GM15510 (cell line): ENCODE measurements around the gene RAET1E.

ENCODE experiments used
- POLR2A ChIP-seq: IDR thresholded peaks from 3 replicates; pipeline ENCODE4 v1.6.1; 2011; ENCODE audit warnings: borderline replicate concordance; ENCODE audit not compliant: insufficient read length; ENCODE audit errors: extremely low read depth

The RAET1E gene

DNA sequence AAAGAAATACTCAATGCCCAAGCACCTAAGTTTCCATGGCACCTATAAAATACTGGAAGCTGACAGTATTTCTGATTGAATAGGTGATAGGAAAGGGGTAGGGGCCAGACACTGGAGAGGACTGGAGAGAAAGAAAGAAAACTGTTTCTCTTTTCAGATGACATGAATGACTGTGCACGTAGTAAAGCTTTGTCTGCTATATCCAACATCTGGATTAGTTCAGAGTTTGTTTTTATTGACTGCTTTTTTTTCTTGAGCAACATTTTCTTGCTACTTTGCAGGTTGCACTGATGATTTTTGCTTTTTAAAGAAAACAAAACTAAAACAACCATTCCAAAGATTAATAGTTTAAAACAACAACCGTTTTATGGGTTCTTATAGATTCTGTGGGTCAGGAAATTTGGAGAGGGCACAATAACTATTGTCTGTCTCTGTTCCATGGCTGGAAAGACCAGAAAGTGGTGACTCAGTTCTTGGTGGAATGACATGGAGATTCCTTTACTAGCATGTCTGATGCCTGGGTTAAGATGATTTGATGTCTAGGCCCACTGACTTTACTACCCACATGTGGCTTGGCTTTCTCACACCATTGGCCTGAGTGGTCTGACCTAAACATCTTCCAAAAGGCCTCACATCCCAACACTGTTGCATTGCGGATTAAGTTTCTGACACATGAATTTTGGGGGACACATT lies 21.5 kb downstream of the RAET1E start:
- no peak for TF ChIP-seq POLR2A

DNA sequence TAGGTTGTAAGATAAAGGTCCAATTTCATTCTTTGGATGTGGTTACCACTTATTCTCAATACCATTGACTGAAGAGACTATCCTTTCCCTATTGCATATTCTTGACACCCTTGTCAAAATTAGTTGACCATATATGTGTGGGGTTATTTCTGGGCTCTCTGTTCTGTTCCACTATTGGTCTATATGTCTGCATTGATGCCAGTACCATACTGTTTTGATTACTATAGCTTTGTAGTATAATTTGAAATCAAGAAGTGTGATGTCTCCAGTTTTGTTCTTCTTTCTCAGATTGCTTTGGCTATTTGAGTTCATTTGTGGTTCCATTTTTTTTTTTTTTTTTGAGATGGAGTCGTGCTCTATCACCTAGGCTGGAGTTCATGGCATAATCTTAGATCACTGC lies 25.7 kb downstream of the RAET1E start:
- TF ChIP-seq POLR2A: no peak

DNA sequence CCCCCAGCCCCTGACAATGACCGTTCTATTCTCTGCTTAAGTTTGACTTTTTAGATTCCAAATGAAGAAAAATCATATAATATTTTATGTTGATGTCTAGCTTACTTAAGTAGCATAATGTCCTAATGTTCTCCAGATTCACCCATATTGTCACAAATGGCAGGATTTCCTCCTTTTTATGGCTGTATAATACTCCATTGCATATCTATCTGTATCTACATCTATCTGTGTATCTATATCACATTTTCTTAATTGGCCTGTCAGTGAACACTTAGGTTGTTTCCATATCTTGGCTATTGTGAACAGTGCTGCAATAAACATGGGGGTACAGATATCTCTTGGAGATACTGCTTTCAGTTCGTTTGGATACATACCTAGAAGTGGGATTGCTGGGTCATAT lies 26.7 kb downstream of the RAET1E start:
- no peak for TF ChIP-seq POLR2A

DNA sequence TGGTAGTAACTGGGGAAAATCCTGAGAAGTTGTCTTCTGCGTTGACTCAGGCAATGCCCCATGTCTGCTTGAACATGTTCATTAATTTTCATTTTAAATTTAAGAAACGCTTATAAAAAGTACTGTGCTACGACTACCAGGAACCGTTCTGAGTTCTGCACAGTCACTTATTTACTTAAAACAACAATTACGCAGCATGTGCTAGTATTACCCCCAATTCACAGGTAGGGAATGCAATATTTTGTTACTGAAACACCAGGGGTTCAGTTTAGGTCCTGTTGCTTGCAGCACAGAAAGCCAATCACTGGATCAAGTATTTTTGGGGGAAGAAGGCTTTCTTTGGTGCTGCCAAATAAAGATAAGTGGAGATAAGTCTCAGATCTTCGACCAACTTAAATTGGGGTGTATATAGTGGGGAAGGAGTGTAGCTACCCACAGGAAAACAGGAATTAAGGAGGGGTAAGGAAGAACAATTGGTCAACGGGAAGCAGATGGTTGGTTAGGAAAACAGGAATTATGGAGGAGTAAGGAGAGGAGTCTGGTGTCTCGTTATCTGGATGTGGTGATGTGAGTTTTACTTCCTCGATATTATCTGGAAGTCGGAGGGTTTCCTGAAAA lies 28.5 kb downstream of the RAET1E start:
- TF ChIP-seq POLR2A: no peak

DNA sequence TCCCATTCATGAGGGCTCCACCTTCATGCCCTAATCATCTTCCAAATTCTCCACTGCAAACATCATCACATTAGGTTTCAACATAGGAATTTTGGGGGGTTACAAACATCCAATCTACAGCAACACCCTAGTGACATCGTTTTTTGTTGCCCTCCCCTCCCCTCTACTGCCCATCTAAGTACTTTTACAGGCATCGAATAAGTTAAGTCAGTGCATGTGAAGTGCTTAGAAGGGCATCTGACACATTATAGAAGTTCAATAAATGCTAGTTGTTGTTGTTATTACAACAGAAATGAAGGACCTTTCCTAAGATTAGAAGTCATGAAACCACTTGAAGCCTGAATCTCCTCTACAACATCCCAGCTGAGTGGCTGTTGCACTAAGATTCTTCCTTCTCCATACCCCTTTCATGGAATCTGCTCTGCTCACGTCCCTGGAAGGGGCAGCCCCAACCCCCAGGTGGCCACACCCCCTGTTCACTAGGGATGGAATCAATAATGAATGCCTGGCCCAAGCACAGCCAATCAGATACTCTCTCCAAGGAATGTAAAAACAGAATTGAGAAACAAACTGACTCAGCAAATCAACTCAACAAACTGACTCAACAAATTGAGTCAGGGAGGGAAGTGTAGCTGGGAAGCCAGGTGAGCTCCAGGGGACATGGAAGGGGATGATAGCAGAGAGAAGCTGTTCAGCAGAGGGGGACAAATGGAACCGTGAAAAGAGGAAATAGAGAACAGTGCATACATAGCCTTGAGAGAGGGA lies 29.9 kb downstream of the RAET1E start:
- TF ChIP-seq POLR2A: no peak

DNA sequence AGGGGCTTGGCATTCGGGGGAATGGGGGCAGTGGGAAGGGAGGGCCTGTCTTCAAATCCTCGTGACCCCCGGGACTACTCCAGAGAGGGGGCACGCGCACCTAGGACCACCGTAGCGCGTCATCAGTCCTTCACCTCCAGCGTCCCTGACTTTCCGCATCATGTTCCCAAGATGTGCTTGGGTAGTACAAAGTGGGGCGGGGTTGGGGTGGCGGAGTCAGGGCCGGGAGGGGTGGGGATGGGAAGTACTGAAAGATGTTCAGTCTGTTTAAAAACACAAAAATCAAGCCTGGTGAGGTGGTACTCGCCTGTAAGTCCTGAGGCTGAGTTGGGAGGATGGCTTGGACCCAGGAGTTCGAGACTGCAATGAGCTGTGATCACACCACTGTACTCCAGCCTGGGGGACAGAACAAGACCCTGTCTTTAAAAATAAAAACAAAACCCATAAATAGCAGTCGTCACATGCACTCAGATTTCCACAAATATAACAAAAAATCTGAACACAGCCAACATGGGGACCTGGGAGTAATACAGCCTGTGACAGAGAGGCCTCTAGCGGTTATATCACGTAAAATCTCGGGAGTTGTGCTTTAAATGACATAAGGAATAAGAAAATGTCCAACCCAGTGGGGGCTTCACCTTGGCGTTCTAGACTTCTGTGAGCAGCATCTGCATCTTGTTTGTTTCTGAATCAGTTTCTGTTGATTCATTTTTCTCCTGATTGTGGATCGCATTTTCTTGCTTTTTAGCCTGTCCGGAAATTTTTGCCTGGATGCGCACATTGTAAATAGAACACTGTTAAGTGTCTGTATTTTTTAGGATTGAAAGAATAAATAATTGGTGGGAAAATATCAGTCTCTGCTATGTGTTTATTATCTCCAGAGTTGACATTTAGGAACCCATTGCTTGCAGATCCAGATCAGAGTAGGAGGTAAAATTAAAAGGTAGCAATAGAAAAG lies 33.1 kb downstream of the RAET1E start:
- no peak for TF ChIP-seq POLR2A

DNA sequence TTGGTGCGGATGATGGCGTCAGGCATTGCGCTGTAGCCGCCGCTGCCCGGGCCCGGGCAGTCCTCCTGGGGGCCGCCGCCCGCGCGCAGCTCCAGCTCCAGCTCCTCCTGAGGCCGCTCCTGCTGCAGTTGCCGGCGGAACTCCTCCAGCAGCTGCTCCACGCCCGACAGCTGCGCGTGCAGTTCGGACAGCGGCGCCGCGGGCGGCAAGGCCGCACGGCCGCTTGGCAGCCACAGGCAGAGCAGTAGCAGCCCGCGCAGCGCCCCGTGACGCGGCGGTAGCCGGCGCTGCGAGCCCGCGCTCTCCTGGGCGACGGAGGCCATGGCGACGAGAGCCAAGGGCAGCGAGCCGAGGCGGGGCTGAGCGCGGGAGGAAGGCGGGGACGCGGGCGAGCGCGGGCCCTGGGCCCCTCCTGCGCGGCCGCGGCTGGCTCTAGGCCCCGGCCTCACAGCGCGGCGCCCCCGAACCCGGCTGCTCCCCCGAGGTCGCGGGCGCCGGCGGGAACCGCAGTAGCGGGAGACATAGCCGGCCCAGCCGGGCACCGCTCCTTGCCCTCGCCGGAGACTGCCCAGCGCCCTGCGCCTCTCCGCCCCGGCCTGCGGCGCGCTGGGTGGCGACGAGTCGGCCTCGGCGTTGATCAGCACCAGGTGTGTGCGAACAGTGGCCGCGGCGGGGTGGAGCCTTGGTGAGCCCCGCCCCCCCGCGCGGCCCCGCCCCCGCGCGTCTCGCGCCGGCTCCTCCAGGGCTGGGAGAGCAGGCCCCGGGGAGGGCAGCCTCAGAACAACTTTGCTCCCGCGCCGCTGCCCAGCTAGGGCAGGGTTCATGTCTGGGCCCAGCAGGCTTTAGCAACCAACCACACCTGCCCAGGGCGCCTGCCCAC lies 34.0 kb downstream of the RAET1E start, which contains the start of gene LRP11:
LRP11 (minus strand) TSS at position 662 of the 880 bp plus-strand sequence; CDS start at position 323, 339 bp downstream.
- TF ChIP-seq POLR2A: no peak

DNA sequence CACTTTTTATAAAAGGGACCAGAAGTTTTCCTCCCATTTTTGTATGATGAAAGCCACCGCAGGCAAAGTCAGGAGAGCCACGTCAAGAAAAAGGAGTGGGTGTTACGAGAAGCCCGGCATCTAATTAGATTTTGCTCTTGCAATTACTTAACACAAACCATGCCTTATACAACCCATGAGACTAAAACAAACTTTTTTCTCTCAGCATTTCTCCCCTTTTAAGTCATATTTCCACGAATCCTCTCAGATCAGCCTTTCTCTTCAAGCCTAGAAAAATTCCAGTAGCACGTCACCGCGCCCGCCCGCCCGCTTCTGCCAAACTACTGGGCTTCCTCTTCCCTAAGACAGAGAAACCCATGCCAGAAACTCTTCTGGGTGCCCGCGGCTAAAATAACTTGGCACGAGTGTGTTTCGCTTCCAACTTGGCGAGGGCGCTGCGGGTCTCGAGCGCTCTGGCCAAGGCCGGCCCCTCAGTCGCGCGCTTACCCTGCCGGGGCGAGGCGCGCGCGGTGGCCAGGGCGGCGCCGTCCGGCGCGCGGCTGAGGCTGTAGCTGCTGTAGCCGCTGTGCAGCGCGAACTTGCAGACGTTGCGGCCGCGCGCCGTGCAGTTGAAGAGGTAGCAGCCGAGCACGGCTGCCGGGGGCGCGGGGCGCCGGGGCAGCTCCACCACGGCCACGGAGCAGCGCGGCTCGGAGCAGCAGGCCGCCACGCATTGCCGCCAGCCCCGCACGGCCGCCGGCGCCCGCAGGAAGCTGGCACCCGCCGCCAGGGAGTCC lies 34.8 kb downstream of the RAET1E start:
- no peak for TF ChIP-seq POLR2A

DNA sequence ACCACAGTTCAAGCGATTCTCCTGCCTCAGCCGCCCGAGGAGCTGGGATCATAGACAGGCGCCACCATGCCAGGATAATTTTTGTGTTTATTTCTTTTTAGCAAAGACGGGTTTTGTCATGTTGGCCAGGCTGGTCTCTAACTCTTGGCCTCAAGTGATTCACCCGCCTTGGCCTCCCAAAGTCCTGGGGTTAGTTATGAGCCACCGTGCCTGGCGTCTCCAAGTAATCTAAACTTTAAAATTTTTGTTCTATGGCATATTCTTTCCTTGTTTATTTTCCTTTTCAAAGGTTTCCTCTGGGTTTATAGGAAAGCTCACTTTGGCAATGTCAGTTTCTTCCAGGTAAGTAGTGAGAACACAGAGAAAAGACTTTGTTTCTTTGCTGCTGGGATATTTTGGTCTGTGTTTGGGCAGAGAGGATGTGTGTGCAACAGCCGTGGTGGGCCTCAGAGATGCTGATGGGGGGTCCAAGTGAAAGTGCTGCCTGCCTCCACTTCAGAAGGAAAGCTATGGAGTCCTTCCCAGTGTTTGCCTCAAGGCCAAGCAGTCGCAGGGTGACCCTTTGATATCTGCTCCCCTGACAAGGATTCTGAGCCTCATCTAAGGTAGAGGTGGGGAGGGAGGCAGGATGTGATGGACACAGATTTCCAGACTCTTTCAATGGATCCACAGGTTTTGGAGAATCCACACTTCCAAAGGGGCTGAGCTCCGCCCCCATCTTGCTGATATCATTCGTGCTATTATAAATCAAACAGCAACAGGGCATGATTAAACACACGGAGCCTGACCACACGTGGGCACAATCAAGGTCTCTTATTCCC lies 36.1 kb downstream of the RAET1E start:
- TF ChIP-seq POLR2A: no peak

DNA sequence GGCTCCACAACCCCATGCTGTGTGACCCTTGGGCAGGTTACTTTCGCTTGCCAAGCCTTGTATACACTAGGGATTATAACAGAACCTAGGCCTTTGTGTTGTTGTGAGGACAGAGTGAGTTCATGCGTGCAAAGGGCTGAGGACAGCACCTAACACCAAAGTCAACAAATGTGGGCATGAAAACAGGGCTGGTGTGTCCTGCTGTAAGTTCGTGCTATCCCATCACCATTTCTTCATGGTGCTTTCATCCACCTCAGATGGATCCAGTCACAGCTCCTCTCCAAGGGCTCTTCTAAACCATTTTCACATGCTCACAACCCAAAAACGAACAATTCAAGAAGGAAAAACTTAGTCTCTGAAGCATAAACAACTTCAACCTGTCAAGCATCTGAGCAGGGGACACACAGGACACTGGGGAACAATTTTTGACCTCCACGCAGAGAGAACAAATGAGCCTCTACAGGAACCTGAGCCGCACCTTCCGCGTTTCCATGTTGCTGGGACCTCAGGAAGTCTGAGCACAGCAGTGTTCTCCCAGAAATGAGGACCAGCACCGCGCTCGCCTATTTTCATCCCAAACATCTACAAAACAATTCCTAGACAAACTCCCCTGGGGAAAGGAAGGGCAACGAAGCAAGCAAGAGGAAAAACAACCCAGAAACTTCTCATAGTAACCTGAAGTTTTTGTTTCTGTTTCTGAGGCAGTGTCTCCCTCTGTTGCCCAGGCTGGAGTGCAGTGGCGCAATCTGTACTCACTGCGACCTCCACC lies 36.9 kb downstream of the RAET1E start:
- no peak for TF ChIP-seq POLR2A

DNA sequence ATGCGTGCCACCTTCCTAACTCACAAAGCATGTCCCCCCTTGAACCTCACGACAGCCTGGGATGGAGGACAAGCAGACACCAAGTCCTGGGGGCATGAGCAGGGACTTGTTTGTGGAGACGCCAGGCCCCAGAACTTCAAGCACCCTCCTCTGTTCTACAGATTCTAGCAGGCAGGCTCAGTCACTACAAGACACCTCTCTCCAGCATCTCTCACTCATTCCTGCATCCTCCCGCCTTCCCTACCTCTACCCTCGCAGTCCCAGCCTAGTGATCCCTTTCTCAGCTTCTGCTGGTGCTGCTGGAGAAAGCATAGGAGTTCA lies 37.4 kb downstream of the RAET1E start:
- TF ChIP-seq POLR2A: no peak
